ENCODE data around the gene LYPD4.

LYPD4 gene

DNA sequence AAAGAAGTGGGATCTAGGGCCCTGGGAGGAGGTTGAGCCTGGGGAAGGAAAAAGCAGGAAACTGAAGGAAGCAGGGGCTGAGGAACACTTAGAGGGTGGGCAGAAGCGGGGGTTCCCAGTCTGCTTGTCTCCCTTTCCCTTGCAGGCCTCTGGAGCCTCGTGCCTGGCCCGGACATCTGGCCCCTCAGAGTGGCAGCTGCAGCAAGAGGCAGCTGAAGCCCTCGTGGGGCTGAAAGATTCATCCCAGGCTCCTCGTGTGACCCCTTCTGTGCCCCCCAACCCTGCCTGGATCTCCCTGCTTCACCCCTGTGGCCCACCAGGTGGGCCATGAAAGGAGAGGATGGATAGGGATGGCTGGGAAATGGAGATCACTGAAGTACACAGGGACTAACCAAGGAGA lies 5.9 kb upstream of the LYPD4 start:
- no peak for DNase-seq

DNA sequence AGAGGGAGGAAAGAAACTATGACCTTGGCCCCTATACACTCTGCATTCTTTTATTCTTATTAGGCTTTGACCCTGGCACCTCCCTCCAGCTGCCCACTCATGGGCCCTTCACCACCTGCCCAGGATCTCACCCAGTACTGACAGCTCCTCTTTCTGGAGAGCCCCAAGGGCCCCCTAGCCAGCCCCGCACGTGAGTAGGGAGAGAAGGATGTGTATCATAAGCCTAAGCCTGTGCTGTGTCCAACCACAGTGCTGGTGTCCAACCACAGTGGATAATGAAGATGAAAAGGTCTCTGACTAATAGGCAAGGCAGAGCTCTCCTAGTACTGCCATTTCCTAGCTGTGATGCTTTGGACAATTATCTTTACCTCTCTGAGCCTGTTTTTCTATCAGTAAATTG lies 4.6 kb upstream of the LYPD4 start:
- DNase-seq, result no peak

DNA sequence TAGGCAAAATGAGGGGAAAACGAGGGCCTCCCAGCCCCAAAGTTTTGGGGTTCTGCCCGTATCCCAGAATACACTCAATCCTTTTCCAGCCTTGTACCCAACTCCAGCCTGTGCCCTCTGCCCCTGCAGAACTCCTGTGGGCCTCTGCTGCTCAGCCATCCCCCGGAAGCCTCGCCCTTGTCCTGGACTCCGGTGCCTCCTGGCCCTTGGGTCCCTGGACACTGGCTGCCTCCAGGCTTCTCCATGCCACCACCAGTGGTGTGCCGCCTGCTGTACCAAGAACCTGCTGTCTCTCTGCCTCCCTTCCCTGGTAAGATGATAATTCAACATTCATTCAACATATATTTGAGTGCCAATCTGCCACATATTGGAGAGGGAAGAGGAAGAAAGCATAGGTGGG lies 4.2 kb upstream of the LYPD4 start:
- no peak for DNase-seq

DNA sequence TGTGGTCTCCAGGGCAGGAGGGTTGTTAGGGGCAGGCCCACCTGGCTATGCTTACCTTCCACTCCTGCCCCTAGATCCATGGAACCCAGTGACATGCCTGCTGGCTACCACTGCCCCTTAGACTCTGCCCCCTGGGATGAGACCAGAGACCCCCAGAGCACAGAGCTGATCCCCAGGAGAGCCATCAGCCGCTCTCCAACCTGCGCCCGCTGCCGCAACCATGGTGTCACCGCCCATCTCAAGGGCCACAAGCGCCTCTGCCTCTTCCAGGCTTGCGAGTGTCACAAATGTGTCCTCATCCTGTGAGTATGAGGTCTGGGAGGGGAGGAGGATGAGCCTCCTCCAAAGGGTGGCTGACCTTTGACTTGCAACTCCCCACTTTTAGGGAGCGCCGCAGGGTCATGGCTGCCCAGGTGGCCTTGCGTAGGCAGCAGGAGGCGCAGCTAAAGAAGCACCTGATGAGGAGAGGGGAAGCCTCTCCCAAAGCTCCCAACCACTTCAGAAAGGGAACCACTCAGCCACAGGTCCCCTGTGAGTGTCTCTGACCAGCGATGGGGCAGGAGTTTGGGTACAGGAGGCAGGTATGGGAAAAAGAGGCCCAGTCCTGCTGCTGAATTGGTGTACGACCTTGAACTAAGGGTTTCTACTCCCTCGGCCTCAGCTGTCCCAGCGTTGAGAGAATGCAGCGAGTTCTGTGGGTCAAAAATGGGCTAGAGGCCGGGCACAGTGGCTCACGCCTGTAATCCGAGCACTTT lies 3.0 kb upstream of the LYPD4 start:
- no peak for DNase-seq

DNA sequence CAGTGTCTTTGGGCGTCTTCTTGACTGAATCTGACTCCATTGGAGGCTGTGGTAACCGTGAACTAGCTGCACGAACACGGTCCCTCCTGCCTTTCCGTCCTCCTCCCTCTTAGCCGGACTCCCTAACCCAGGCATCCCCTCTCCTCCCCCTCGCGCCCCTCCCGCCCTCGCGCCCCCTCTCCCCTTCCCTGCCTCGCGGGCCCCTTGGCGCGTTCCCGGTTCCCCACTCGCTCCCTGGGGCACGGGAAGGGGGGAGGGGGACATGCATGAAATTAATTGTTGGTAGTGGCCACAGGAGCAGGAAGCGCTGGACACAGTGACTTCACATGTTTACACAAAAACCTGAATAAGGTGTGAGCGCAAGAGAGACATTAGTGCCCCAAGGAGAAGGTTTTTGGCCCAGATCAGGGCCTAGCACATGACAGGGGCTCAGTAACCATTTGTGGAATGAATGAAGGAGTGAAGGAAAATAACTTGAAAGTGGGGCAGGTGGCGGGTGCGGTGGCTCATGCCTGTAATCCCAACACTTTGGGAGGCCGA lies 638 bp upstream of the LYPD4 start:
- DNase-seq, result no peak

DNA sequence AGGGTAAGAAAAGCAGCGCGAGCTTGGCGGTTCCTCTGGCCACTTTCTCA lies 343 bp upstream of the LYPD4 start, which contains the start of gene DMRTC2:
TSS of gene DMRTC2 (plus strand) at position 42 of the 50 bp plus-strand sequence. CDS start 2,387 bp downstream, outside the sequence.
- no peak for DNase-seq

DNA sequence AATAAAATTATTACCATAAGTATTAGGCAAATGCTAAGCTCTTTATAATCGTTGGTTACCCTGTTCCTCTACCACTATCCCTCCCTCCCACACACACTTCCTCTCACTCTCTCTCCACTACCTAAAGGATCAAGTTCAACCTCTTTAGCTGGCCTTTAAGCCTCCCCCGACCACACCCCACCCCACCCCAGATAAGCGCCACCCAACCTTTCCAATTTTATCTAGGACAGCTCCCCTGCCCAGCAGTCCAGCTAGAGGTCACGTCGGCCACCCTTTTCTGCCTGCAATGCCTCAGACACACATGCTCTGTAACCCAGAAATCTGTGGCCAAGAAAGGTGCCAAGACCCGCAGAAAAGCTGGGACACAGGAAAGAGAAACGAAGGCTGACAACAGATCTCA lies 1.1 kb downstream of the LYPD4 start:
- DNase-seq, result no peak

DNA sequence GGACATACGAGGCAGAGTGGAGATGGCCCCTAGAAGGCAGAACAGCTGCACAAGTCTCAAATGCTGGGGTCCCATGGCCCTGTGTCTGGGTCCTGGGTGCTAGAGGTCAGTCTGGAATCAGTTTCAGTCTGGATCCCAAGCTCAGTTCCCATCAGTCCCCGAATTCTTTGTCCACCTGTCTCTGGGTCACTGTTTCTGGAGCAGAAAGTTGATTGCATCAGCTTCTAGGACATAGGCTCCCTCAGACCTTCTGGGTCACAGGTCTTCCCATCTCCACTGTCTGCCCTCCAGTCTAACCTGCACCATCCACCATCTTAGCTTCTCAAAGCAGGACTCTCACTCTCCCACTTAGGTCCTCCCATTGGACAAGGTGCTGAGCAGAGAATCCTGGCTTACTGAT lies 5.3 kb downstream of the LYPD4 start:
- DNase-seq, result no peak

DNA sequence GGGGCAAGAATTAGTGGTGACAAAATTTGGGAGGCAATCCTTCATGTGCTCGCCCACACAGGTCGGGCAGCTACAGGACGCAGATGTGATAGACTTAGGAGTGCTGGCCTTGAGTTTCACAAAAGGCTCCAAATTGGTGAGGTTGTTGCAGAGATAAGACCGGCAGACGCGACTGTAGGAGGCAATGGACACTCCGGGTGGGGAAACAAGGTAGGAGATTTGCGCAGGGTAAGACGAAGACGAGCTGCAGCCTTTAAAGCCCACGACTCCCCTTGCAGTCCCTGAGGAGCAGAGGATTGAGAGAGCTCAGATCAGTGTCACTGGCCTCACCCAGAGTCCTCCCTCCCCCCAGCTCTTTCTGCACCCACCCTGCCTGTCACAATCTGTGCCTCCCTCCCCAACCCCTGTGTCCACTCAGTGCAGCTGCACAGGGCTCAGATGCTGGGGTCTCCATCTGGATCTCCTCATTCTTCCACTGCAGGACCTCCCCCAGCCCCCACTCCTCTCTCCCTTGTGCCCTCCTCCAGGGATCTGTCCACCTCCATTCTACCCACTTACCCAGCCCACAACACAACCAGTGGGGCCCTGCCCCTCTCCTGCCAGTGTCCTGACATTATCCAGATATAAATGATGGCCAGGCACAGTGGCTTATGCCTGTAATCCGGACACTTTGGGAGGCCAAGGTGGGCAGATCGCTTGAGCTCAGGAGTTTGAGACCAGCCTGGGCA lies 6.3 kb downstream of the LYPD4 start:
- DNase-seq, result no peak

DNA sequence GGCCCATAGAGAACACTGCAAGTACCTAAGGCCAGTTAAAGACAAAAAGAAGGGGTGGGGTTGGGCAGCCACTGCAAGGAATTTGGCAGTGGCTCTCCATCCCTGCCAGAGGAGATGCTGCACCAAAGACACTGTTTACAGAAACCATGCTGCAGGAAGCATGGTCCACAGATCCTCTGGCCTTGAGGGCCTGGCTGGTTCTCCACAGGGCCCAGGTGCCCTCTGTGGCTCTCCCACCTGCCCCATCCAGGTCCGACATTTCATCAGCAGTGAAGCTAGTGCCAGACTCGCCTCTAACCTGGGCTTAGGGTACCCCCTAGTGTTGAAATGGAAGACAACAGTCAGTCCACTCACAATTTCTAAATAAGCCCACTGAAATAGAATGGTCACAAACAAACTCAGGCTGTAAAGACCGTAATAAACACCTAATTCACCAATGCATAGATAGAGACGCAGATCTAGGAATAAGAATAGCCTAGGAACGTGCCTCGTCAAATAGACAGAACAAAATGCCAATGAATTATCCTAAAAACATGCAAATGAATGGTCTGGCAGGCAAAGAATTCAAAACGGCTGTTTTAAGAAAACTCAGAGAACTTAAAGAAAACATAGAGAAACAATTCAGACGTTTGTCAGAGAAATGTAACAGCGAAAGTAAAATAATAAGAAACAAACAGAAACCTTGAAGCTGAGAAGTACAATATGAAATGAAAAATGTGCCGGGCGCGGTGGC lies 23.3 kb downstream of the LYPD4 start:
- peak; percentile 54 for DNase-seq

DNA sequence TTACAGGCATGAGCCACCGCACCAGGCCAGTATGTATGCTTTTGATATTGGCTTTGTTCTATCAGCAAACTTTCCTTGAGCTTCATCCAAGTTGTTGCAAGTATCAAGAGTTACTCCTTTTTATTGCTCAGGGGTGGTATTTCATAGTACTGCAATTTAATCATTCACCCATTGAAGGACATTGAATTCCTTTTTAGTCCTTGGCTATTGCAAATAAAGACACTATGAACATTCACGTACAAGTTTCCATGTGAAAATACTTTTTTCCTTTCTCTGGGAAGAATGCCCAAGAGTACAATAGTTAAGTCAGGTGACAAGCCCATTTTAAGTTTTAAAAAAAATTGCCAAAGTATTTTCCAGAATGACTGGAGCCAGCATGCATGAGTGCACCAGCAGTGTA lies 27.7 kb downstream of the LYPD4 start:
- no peak for DNase-seq

DNA sequence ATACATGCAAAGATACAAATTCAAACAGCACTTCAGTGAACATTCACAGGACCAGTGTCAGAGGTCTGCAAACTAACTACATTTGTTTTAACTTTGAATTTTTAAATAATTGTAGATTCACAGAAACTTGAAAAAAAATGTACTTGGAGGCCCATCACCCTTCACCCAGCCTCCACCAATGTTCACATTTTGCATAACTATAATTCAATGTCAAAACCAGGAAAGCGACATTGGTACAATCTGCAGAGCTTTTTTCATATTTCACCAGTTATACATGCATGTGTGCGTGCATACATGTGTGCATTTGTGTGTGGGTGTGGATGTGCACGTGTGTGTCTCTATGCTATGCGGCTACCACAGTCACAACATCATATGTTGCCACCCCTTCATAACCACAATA lies 29.2 kb downstream of the LYPD4 start:
- DNase-seq, result no peak

DNA sequence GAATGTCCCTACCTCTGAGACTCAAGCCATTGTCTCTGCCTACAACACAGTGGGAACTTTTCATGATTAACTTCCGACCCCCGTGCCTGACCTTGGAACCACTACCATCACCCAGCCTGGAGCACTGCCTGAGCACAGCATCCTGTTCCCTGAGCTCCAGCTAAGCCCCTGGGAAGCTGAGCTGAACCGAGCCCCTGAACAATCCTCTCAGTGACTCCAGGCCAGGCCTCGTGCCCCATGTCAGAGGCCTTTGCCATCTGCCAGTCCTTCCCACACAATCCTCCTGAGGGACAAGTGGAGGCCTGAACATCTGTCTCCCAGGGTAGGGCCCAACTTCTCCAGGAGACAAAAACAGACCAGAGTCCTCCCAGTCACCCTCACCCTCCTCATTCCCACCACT lies 30.6 kb downstream of the LYPD4 start:
- no peak for DNase-seq

DNA sequence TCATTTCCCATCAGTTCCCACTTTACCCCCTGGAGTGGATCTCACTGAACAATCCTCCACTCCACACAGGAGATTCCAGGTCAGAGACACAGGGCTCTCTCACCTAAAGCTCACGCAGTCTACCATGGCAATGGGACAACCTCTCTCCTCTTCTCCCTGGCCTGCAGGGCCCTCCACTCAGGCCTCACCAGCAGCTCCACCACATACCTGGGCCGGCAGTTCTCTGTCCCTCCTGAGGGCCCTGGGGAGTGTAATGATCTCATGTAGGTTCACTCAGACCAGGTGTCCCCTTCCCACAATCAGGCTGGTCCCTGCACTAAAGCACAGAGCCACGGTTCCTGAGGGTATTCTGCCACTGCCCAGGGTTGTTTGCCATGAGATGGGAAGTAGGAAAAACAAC lies 32.5 kb downstream of the LYPD4 start:
- no peak for DNase-seq

DNA sequence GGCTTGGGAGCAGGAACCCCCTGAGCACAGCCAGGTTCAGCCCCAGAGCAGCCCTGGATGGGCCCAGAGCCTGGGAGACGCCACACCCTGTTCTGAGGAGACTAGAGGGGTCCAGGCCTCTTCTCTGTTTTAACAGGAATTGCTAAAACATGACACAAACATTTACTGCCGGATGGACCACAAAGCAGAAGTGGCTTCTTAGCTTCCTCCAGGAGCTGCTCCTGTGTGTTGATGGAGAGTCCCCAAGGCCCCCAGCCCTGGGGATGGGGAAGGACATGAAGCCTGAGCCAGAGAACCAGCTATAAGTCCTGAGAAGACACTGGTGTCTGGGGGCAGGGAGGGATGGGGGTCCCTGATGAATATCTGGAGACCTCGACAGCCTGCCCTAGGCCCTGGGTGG lies 33.4 kb downstream of the LYPD4 start:
- DNase-seq, result no peak

DNA sequence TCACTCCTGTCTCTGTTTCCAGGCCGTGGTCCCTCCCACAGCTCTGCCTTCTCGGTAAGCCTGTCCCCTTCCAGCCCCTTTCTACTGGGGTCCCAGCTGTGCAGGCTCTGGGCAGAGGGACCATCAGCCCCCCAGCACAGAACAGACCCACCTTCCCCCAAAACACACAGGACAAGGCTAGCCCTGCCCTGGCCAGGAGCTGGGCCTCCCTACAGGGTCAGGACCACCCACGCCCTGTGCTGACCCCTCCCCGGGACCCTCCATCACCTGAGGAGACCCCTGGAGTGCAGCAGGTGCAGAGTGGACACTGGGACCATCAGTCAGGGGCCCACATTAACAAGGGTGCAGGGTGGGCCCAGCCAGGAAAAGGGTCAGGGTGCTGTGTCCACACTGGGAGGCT lies 34.2 kb downstream of the LYPD4 start:
- DNase-seq, result no peak

DNA sequence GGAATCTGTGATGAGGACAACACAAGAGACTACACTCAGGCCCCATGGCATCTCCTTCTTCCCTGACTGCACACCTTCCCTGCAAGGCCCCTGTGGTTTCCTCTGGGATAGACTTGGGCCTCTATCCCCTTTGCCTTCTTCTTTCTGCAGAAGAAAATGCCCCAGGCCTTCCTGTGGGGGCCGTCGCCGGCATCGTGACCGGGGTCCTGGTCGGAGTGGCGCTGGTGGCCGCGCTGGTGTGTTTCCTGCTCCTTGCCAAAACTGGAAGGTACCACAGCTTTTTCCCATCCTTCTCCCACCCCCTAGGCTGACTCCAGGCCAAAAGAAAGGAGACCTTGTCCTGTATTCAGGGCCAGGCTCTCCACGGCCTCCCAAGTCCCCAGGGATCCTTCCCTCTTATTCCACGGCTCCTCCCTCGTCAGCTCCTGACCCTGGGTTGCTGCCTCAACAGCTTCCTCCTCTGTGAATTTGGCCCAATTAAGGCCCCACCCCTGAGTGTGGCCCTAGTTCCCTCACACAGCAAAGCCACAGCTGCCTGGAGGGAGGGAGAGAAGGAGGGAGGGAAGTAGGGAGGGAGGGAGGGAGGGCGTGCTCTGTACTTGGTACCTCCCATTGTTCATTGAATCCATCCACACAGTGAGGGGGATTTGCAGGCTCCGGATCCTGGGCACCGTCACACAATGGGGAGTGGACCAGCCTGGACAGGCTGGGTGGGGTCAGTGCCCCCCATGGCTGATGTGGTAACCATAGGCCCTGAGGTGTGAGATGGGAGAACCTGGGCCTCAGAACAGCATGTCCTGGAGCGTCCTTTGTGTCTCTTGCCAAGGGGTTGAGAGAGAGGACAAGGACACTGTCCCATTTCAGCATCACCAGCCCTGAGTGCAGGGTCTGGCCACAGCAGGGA lies 35.6 kb downstream of the LYPD4 start:
- no peak for DNase-seq

DNA sequence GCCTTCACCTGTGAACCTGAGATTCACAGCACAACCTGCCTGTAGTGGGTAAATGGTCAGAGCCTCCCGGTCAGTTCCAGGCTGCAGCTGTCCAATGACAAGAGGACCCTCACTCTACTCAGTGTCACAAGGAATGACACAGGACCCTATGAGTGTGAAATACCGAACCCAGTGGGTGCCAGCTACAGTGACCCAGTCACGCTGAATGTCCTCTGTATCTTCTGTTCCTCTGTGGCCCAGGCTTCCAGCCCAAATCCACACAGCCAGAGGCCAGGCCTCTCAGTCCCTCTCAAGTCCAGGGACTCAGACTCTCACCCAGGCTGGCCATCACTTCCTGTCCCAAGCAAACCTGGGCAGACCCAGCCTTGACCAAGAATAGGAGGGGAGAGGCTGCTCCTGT lies 37.3 kb downstream of the LYPD4 start:
- DNase-seq, result no peak

DNA sequence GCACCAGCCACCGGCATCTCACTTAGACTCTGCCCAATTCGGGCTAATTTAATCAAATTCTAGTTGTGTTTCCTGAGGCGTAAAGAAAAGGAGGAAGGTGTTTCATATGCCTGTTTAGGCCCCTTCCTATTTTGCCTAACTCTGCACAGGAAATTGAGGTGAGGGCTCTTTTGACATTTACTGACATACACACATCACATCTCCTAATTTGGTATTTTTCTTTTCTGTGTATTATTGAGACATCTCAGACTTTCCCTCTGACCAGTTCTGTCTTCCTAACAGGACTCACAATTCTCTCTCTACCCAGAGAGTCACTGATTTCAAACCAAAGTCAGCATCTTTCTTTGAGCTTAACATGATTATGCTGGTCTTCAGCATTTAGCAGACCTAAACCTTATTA lies 40.1 kb downstream of the LYPD4 start:
- DNase-seq, result no peak

DNA sequence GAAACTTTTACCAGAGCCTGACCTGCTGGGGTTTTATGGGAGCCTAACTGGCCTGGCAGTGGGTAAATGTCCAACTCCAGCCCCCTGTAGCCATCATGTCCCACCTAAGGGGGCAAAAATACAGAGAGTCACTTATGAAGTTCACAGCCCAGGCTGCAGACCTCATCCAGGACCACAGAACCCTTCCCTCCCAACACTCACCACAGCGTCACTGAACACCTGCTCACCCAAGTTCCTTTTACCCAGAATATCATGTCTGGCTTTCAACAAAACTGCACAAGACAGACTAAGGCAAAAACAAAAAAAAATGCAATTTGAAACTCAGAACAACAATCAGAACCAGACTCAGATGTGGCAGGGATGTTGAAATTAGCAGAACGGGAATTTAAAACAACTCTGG lies 41.7 kb downstream of the LYPD4 start:
- no peak for DNase-seq

DNA sequence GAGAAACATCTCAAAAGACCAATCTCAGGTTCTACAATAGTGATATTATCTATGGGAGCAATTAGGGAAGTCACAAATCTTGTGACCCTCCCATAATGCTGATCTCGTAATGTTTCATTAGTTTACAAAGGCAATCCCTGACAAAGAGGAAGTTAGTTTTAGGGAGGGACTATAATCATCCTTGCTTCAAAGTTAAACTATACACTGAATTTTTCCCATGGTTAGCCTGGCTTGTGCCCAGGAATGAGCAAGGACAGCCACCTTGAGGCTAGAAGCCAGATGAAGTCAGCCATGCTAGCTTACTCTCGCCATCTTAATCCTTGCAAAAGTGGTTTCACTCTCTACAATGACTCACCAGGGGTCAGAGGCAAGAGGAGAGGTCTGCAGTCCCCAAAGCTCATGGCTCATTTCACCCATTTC lies 42.7 kb downstream of the LYPD4 start:
- DNase-seq, result no peak

DNA sequence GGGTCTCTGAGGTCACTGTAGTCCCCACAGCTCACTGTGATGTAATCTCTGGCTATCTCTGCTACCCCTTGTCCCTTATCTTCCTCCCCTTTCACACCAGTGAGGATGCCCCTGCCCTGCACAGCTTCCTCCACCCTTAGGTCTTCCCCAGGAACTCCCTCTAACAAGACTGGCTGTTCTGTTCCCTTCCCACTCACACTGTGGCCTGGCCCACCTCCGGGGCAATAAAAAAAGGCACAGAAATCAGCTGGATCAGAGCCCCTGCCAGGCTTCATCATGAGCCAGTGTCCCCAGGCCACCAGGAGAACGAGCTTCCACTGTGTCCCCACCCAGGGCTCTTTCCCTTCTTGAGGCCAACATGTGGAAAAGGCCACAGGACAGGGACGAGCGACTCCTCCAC lies 43.5 kb downstream of the LYPD4 start:
- DNase-seq, result no peak

DNA sequence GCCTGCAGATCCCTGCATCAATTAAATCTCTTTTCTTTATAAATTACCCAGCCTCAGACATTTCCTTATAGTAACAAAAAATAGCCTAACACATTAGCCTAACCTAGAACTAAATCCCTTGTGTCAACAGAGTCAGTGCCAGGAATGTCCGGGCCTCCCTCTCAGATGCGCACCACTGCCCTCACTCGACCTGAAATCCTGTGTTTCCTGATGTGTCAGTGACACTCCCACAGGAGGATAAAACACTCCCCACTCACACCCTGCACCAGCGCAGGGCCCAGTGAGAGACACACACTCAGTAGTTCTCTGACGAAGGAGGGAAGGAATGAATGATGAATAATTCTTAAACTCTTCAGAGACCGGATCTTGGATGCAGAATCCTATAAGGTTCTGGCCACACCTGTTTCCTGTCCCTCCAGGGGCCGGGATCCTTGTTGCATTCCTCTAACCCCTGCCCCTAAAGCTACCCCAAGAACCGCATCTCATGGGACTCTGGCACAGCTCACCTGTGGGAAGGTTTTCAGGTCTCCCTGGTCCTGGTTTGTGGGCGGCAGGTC lies 45.0 kb downstream of the LYPD4 start:
- peak; percentile 69 for DNase-seq

Measured in kidney glomerular epithelial cell (primary cell).